ENCODE measurements around the gene XXYLT1.

DNA sequence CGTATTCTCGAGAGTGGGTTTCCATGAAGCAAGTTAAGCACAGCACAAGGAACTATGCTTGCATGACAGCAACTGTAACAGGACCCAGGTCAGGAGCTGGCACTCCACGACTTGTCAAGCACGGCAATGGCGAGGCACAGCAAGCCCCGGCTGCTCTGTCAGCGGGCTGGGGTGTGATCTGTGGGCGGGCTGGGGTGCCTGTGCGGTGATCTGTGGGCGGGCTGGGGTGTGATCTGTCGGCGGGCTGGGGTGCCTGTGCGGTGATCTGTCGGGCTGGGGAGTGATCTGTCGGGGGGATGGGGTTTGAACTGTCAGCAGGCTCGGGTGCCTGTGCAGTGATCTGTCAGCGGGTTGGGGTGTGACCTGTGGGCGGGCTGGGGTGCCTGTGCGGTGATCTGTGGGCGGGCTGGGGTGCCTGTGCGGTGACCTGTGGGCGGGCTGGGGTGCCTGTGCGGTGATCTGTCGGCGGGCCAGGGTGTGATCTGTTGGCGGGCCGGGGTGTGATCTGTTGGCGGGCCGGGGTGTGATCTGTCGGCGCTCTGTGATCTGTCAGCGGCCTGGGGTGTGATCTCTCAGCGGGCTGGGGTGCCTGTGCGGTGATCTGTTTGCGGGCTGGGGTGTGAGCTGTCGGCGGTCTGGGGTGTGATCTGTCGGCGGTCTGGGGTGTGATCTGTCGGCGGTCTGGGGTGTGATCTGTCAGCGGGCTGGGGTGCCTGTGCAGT, 205.7 kb downstream of the XXYLT1 start:
- TF ChIP-seq, protein P1, sequence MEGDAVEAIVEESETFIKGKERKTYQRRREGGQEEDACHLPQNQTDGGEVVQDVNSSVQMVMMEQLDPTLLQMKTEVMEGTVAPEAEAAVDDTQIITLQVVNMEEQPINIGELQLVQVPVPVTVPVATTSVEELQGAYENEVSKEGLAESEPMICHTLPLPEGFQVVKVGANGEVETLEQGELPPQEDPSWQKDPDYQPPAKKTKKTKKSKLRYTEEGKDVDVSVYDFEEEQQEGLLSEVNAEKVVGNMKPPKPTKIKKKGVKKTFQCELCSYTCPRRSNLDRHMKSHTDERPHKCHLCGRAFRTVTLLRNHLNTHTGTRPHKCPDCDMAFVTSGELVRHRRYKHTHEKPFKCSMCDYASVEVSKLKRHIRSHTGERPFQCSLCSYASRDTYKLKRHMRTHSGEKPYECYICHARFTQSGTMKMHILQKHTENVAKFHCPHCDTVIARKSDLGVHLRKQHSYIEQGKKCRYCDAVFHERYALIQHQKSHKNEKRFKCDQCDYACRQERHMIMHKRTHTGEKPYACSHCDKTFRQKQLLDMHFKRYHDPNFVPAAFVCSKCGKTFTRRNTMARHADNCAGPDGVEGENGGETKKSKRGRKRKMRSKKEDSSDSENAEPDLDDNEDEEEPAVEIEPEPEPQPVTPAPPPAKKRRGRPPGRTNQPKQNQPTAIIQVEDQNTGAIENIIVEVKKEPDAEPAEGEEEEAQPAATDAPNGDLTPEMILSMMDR (IDR thresholded peaks at IDR 0.05): no peak
- no peak for TF ChIP-seq POLR2A (IDR thresholded peaks at IDR 0.05)
